ENCODE data around the gene FGD6. TPM values are rescaled to one million over a fixed set of nuclear protein-coding genes. Genes with fewer than 3 reads are reported as not detected.
A peak's percentile ranks its signal among the peaks of the same experiment; 100 is the strongest.

FGD6 gene
- total RNA-seq, 1 donor from 2014 or later: 3.7 TPM

DNA sequence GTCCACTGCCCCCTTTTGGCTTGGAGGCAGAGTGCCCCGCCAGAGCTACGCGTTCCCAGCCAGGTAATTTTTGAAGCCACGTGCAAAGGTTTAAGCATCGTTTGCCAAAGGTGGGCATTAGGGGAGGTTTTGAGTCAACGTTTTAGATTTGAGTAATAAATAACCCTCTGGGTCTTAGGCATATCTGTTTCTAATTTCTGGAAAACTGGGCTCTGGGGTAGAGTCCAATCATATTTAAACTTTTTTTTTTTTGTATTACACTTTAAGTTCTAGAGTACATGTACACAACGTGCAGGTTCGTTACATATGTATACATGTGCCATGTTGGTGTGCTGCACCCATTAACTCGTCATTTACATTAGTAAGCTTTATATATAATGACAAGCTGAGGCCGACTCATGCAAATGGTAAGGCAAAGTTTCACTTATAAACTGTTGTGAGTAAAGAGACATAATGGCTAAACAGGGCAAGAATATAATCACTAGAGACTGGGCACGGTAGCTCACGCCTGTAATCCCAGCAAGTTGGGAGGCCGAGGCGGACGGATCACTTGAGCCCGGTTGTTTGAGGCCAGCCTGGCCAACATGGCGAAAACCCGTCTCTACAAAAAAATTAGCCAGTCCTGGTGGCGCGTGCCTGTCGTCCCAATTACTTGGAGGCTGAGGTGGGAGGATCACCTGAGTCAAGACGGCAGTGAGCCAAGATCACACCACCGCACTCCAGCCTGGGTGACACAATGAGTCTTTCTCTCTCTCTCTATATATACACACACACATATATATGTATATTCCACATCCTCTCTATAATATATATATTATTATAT, 143.4 kb downstream of the FGD6 start:
- ChIA-PET CTCF (interaction anchor here (0.6 to 2.3 kb wide), 6 partner anchors 13 to 463 kb away, joined by 3 to 6 read pairs (median 4); partner anchors contain the start of genes FGD6 and VEZT), POLR2A (interaction anchor here (0.7 to 1.7 kb wide), 9 partner anchors 13 to 1325 kb away, joined by 3 to 21 read pairs (median 4); partner anchors contain the start of genes METAP2 and NDUFA12)
- H3K4me1 Mint-ChIP-seq: peaks cover 13% of the 10 kb centered on the region
- H3K27ac Mint-ChIP-seq: peak overlapping the region; percentile 94
- H3K27me3 Mint-ChIP-seq: no peaks in the 10 kb centered on the region
- DNase-seq: no peak
- H3K36me3 Mint-ChIP-seq (ENCODE audit: low read depth): peaks cover 5% of the 10 kb centered on the region
- peak overlapping the region; percentile 97 for H3K4me3 Mint-ChIP-seq
- no peaks in the 10 kb centered on the region for H3K9me3 Mint-ChIP-seq
- no peak for ATAC-seq (ENCODE audit: low read depth)
- intact Hi-C loops (cut with micrococcal nuclease): loop anchor here (1.0 to 10.0 kb wide), 9 partner anchors 29 to 1833 kb away; partner anchors contain the start of genes FGD6, METAP2, NDUFA12 and NEDD1
- TF ChIP-seq, protein P1, sequence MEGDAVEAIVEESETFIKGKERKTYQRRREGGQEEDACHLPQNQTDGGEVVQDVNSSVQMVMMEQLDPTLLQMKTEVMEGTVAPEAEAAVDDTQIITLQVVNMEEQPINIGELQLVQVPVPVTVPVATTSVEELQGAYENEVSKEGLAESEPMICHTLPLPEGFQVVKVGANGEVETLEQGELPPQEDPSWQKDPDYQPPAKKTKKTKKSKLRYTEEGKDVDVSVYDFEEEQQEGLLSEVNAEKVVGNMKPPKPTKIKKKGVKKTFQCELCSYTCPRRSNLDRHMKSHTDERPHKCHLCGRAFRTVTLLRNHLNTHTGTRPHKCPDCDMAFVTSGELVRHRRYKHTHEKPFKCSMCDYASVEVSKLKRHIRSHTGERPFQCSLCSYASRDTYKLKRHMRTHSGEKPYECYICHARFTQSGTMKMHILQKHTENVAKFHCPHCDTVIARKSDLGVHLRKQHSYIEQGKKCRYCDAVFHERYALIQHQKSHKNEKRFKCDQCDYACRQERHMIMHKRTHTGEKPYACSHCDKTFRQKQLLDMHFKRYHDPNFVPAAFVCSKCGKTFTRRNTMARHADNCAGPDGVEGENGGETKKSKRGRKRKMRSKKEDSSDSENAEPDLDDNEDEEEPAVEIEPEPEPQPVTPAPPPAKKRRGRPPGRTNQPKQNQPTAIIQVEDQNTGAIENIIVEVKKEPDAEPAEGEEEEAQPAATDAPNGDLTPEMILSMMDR (IDR thresholded peaks at IDR 0.05): no peak

DNA sequence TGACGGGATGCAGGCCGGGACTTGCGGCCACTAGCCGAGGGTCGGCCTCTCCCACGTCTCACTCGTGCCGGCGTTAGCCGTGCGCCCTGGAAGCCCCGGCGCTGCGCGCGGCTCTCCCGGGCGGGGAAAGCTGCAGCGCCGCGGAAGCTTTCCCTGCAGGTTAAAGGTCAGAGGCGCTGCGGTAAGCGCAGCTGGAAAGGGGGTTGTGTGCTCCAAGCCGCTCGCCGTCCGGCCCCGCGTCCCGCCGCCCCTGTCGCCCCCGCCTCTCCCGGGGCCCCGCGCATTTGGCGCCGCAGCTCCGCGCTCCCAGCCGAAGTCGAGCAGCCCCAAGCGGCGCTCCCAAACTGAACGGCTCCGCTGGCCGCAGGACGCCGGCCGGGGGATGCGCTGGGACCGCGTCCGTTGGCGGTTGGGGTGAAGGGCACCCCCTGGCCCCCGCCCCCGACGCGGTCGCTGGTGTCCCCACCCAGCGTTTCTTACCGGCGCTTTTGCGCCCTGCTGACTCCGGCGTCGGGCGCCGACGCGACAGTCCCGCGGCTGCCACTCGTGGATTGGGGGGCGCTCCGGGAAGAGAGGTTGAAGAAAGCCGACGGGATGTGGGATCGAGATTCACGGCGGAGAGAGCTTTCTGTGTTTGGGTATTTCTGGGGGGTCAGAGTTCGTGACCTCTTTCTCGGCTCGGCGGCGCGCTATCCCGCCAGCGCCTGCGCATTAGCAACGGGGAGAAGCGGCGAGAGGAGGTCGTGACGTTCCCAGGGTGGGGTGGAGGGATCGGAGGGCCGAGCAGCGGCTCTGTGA, 144.2 kb downstream of the FGD6 start, which contains the start of gene NR2C1:
Gene NR2C1, minus strand, starts transcription at position 719 of the 798 bp plus-strand sequence. CDS start 6,234 bp downstream, outside the sequence.
- intact Hi-C loops (cut with micrococcal nuclease): loop anchor here (1.0 to 10.0 kb wide), 9 partner anchors 30 to 1834 kb away; partner anchors contain the start of genes FGD6, METAP2, NDUFA12 and NEDD1
- Mint-ChIP-seq H3K9me3 (no peaks in the 10 kb centered on the region), H3K4me1 (peaks cover 13% of the 10 kb centered on the region), H3K27me3 (no peaks in the 10 kb centered on the region), H3K36me3 (ENCODE audit: low read depth) (peaks cover 8% of the 10 kb centered on the region), H3K4me3 (peak within 1 kb of the TSS; percentile 97), H3K27ac (peak within 1 kb of the TSS; percentile 94)
- ATAC-seq (ENCODE audit: low read depth) (peak; percentile 99), DNase-seq (peak; percentile 83)
- TF ChIP-seq, protein P1 (IDR thresholded peaks at IDR 0.05): no peak
- ChIA-PET CTCF (interaction anchor here (0.5 to 2.3 kb wide), 7 partner anchors 10 to 463 kb away, joined by 3 to 6 read pairs (median 3); partner anchors contain the start of genes FGD6 and VEZT), POLR2A (interaction anchor here (0.5 to 1.7 kb wide), 11 partner anchors 13 to 1657 kb away, joined by 3 to 21 read pairs (median 4); partner anchors contain the start of genes METAP2 and NDUFA12)

DNA sequence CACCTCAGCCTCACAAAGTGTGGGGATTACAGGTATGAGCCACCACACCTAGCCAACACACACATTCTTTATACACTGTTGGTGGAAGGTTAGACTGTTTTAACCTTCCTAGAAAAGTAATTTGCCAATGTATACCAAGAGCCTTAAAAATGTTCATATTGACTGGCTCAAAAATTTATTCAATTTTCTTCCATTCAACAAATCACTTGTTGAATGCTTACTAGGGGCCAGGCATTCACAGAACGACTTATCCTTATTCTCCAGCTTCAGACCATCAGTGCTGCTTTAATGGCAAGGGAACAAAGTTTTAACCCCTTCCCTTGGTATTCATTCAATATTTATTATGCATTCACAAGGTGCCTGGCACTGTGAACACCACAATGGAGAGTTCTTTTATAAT, 146.9 kb downstream of the FGD6 start:
- DNase-seq (no peak), ATAC-seq (ENCODE audit: low read depth) (no peak)
- Mint-ChIP-seq H3K4me1 (peaks cover 15% of the 10 kb centered on the region), H3K27ac (no peak overlapping the region), H3K36me3 (ENCODE audit: low read depth) (peaks cover 22% of the 10 kb centered on the region), H3K4me3 (peak overlapping the region; percentile 7), H3K9me3 (no peaks in the 10 kb centered on the region), H3K27me3 (no peaks in the 10 kb centered on the region)
- intact Hi-C loops (cut with micrococcal nuclease): loop anchor here (5.0 to 10.0 kb wide), 3 partner anchors 303 to 1837 kb away; partner anchors contain the start of gene NEDD1
- TF ChIP-seq, protein P1 (IDR thresholded peaks at IDR 0.05): no peak
- POLR2A ChIA-PET: no interaction called here
- CTCF ChIA-PET: no interaction called here

DNA sequence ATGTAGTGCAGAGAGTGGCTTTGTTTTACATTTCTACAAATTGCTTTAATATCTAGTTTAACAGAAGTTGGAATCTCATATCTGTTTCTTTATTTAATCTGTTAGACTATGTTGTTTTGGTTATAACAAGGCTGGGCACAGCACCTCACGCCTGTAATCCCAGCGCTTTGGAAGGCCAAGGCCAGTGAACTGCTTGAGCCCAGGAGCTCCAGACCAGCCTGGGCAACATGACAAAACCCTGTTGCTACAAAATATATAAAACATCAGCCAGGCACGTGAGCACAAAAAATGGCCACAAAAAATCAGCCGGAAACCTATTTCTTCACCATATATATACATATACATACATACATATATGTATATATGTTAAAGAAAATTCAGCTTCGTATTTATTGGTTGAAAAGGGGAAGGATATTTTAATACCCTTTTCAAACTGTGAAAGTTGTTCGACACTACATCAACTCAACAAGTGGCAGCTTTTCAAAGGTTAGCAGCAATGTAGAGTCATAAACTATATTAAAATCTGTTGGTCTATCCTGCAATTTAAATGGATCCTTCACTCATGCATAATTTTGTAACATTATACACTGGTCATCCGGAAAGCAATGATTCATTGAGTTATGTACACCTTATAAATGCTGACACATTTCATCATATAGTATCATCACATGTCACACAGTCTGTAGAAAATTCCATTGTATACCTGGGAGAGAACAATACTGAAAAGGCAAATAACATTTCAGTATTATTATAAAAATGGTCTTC, 151.0 kb downstream of the FGD6 start:
- DNase-seq (no peak), ATAC-seq (ENCODE audit: low read depth) (no peak)
- H3K4me1 Mint-ChIP-seq: peaks cover 5% of the 10 kb centered on the region
- no peak overlapping the region for H3K27ac Mint-ChIP-seq
- TF ChIP-seq, protein P1 (IDR thresholded peaks at IDR 0.05): no peak
- intact Hi-C loops (cut with micrococcal nuclease): no loop called here
- POLR2A ChIA-PET: no interaction called here
- no peaks in the 10 kb centered on the region for H3K9me3 Mint-ChIP-seq
- H3K36me3 Mint-ChIP-seq (ENCODE audit: low read depth): peaks cover 45% of the 10 kb centered on the region
- H3K27me3 Mint-ChIP-seq: no peaks in the 10 kb centered on the region
- CTCF ChIA-PET: no interaction called here
- H3K4me3 Mint-ChIP-seq: no peak overlapping the region

All from activated B cell treated with CpG ODN at 0.5 μM for 24 hours (primary cell).